Measurements from ENCODE around the gene TRNT1.

The TRNT1 gene

GRCh38 chr3:3178498-3179328 lies 52.0 kb downstream of the TRNT1 start:
- peak overlapping the region; percentile 99 for H3K4me3 ChIP-seq (ENCODE audit: low read length)
- no peak for TF ChIP-seq ZNF274 (IDR thresholded peaks at IDR 0.05; ENCODE audit: low read depth, low read length)

GRCh38 chr3:3179407-3180094 lies 52.8 kb downstream of the TRNT1 start, which contains the start of gene CRBN:
Gene CRBN (minus strand): TSS chr3:3179691. CDS start chr3:3179687, 4 bp downstream.
- H3K4me3 ChIP-seq (ENCODE audit: low read length), result peak within 1 kb of the TSS; percentile 99
- no peak for TF ChIP-seq ZNF274 (IDR thresholded peaks at IDR 0.05; ENCODE audit: low read depth, low read length)

- no peak overlapping the region for H3K4me3 ChIP-seq (ENCODE audit: low read length)
- no peak for TF ChIP-seq ZNF274 (IDR thresholded peaks at IDR 0.05; ENCODE audit: low read depth, low read length)
Observed at GRCh38 chr3:3180456-3180855, 53.7 kb downstream of the TRNT1 start.

GRCh38 chr3:3184876-3185275 lies 58.1 kb downstream of the TRNT1 start:
- no peak overlapping the region for H3K4me3 ChIP-seq (ENCODE audit: low read length)
- TF ChIP-seq ZNF274 (IDR thresholded peaks at IDR 0.05; ENCODE audit: low read depth, low read length), result no peak

GRCh38 chr3:3189102-3189727 lies 62.5 kb downstream of the TRNT1 start:
- H3K4me3 ChIP-seq (ENCODE audit: low read length), result no peak overlapping the region

DNA sequence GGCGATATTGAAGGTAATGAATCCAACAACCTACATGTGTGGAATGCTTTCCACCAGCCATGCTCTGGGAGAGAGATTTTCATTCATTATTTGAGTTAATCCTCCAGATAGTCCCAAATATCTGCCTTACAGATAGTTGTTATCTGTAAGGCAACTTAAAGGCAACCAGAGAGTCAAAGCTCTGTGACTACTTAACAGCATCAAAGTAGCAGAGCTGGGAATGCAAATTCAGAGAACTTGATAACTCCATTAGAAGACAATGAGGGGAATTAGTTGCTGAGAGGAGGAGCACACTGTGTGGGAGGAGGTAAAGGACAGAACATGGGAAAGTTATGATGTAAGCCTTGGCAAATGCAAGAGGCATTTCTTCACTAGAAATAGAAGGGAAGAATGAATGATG lies 63.2 kb downstream of the TRNT1 start:
- no peak for TF ChIP-seq ZNF274 (IDR thresholded peaks at IDR 0.05; ENCODE audit: low read depth, low read length)
- H3K4me3 ChIP-seq (ENCODE audit: low read length), result no peak overlapping the region

More at GRCh38 chr3:3189102-3189727, 62.5 kb downstream of the TRNT1 start:
- no peak for TF ChIP-seq ZNF274 (IDR thresholded peaks at IDR 0.05; ENCODE audit: low read depth, low read length)

DNA sequence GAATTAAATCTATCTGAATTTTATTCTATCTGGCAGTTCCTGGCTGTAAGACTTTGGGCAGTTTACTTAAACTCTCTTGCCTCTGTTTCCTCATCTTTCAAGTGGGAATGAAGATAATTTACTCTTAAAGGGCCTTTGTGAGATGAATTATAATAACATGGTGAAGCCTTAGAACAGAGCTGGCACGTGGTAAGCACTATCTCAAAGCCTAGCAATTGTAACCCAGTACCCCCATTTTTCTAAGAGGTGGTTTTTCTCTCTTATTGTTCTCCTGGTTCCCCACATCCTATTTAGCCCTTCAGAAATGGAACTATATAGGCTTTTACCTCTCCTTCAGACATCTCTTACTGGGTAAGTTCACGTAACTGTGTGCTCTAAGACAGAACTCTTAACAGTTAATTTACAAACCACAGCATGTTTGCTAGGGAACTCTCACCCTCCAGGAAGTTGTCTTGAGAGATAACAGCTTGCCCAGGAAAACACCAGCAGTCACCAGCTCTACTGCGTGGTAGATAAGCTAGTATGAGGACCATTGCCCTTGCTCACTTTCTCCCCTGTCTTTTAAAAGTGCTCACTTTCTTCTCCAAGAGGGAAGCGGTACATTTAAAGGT lies 65.0 kb downstream of the TRNT1 start:
- no peak for TF ChIP-seq ZNF274 (IDR thresholded peaks at IDR 0.05; ENCODE audit: low read depth, low read length)
- H3K4me3 ChIP-seq (ENCODE audit: low read length), result no peak overlapping the region

DNA sequence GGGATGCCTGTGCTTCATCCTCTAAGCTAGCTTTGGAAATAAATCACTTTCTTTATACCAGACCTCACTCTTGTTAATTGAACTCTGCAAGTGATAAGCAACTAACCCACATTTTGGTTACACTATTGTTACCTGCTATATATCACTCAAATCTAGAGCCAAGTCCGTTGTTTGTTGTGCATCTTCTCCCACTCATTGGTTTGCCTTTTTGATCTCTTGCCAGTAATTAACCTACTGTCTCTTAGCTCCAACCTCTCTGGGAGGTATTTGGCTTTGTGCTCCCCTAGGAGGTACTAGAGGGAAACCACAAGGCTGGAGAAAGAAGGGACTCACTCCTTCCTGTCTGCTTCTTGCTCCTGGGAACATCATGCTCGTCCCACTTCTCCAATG lies 65.5 kb downstream of the TRNT1 start:
- no peak overlapping the region for H3K4me3 ChIP-seq (ENCODE audit: low read length)
- no peak for TF ChIP-seq ZNF274 (IDR thresholded peaks at IDR 0.05; ENCODE audit: low read depth, low read length)

GRCh38 chr3:3194861-3195260 lies 68.1 kb downstream of the TRNT1 start:
- no peak overlapping the region for H3K4me3 ChIP-seq (ENCODE audit: low read length)
- TF ChIP-seq ZNF274 (IDR thresholded peaks at IDR 0.05; ENCODE audit: low read depth, low read length), result no peak

GRCh38 chr3:3196148-3196861 lies 69.6 kb downstream of the TRNT1 start:
- no peak for TF ChIP-seq ZNF274 (IDR thresholded peaks at IDR 0.05; ENCODE audit: low read depth, low read length)
- H3K4me3 ChIP-seq (ENCODE audit: low read length), result no peak overlapping the region

Measured in GM08714 (cell line).